ENCODE results near the gene RAB34. TPM values are rescaled to one million over a fixed set of nuclear protein-coding genes. Genes with fewer than 3 reads are reported as not detected.

RAB34 gene
- total RNA-seq, 1 experiment from 2014 or later: 158 TPM

DNA sequence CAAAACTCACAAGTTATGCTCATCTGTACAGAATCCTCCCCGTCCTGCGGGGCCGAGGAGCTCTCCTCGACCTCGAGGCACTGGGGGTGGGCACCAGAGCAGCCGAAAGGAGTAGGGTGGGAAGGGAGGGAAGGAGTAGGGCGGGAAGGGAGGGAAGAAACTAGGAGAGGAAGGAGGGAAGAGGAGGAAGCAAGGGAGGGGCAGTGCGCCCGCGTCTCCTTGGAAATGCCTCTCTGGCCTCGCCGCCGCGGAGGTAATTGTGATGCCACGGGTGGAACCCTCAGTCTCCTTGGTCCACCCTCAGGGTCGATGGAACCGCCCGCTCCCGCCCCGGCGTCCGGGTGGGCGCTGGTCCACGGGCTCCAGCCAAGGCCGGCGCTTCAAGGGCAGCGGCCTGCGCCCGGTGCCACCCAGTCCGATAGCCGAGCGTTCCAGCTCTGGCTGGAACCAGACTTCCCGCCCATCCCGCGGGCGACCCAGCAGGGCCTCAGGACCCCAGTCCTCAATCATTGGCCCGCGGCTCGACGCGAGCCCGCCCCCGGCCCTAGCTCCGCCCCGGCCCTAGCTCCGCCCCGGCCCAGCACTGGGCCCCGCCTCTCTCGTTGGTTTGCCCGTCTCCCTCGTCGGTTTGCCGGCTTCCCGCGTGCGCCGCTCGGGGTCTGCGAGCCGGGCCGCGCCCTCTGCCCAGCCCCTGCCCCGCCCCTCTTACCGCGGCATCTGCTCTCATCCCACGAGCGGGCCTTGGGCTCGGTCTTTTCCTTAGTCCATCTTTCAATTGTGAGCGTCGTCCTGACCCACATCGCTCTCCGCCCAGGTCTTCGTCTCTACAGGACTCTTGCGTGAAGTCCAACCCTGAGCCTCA is 6.6 kb downstream of the RAB34 start:
- DNase-seq (ENCODE audit: low spot score): peak; percentile 95
- Histone ChIP-seq H3K4me3 (ENCODE audit: low read depth, low read length, poor library complexity, severe bottlenecking) (peak overlapping the region; percentile 56), H3K27me3 (replicated peaks; ENCODE audit: insufficient read depth, low read depth, low read length, poor library complexity) (no peaks in the 10 kb centered on the region), H3K9me3 (ENCODE audit: low read depth, low read length, poor library complexity, severe bottlenecking) (no peaks in the 10 kb centered on the region), H3K4me1 (ENCODE audit: insufficient read depth, low read length, poor library complexity, severe bottlenecking) (peaks cover 9% of the 10 kb centered on the region), H3K27ac (ENCODE audit: low read depth, low read length, poor library complexity, severe bottlenecking) (peak overlapping the region; percentile 85), H3K36me3 (ENCODE audit: insufficient read depth, low read length, poor library complexity, severe bottlenecking) (peaks cover 27% of the 10 kb centered on the region)
- no peak for TF ChIP-seq EZH2 (IDR thresholded peaks at IDR 0.05; ENCODE audit: borderline replicate concordance, low read depth, low read length, poor library complexity, severe bottlenecking)
- TF ChIP-seq, protein P1, sequence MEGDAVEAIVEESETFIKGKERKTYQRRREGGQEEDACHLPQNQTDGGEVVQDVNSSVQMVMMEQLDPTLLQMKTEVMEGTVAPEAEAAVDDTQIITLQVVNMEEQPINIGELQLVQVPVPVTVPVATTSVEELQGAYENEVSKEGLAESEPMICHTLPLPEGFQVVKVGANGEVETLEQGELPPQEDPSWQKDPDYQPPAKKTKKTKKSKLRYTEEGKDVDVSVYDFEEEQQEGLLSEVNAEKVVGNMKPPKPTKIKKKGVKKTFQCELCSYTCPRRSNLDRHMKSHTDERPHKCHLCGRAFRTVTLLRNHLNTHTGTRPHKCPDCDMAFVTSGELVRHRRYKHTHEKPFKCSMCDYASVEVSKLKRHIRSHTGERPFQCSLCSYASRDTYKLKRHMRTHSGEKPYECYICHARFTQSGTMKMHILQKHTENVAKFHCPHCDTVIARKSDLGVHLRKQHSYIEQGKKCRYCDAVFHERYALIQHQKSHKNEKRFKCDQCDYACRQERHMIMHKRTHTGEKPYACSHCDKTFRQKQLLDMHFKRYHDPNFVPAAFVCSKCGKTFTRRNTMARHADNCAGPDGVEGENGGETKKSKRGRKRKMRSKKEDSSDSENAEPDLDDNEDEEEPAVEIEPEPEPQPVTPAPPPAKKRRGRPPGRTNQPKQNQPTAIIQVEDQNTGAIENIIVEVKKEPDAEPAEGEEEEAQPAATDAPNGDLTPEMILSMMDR (conservative IDR thresholded peaks at IDR 0.05; ENCODE audit: low read depth, low read length): no peak
- CTCF ChIA-PET: interaction anchor here (0.5 to 0.6 kb wide), 2 partner anchors 8 to 16 kb away, joined by 5 to 6 read pairs; partner anchors contain the start of gene RPL23A
- POLR2A ChIA-PET (ENCODE audit: low non-redundant PET): interaction anchor here (0.6 to 1.1 kb wide), 4 partner anchors 9 to 413 kb away, joined by 3 to 10 read pairs (median 6); no protein-coding TSS in a partner anchor
- no TSS peak for BruUV-seq (replicated peaks)
- intact Hi-C loops (cut with micrococcal nuclease; ENCODE audit: unreplicated experiment): loop anchor here (5.0 kb wide), 1 partner anchor 49 kb away; the partner anchor contains the start of genes SDF2 and SUPT6H

DNA sequence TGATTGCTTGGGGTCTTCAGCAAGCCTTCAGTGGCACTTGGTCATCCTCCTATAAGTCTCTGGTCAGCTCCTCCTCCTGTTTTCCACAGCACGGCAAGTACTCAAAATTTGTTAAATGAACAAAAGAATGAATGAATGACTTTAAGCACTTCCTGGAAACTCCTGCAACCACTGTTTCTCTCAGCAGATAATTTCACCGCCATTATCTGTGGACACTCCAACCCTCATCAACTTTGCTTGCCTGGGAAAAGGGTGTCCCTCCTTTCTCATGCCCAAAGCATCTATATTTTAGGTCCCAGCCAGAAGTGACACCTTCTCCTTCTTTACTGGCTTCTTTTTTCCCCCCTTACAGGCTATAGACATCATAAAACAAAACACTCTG is 10.3 kb downstream of the RAB34 start:
- no peak for DNase-seq (ENCODE audit: low spot score)
- H3K9me3 ChIP-seq (ENCODE audit: low read depth, low read length, poor library complexity, severe bottlenecking): no peaks in the 10 kb centered on the region
- ChIA-PET CTCF (no interaction called here), POLR2A (ENCODE audit: low non-redundant PET) (no interaction called here)
- BruUV-seq (replicated peaks): TSS peak; percentile 29
- H3K27ac ChIP-seq (ENCODE audit: low read depth, low read length, poor library complexity, severe bottlenecking): no peak overlapping the region
- H3K36me3 ChIP-seq (ENCODE audit: insufficient read depth, low read length, poor library complexity, severe bottlenecking): peaks cover 8% of the 10 kb centered on the region
- intact Hi-C loops (cut with micrococcal nuclease; ENCODE audit: unreplicated experiment): no loop called here
- H3K4me3 ChIP-seq (ENCODE audit: low read depth, low read length, poor library complexity, severe bottlenecking): no peak overlapping the region
- peaks cover 4% of the 10 kb centered on the region for H3K4me1 ChIP-seq (ENCODE audit: insufficient read depth, low read length, poor library complexity, severe bottlenecking)
- TF ChIP-seq, protein P1 (conservative IDR thresholded peaks at IDR 0.05; ENCODE audit: low read depth, low read length): no peak
- TF ChIP-seq EZH2 (IDR thresholded peaks at IDR 0.05; ENCODE audit: borderline replicate concordance, low read depth, low read length, poor library complexity, severe bottlenecking): no peak
- no peaks in the 10 kb centered on the region for H3K27me3 ChIP-seq (replicated peaks; ENCODE audit: insufficient read depth, low read depth, low read length, poor library complexity)

DNA sequence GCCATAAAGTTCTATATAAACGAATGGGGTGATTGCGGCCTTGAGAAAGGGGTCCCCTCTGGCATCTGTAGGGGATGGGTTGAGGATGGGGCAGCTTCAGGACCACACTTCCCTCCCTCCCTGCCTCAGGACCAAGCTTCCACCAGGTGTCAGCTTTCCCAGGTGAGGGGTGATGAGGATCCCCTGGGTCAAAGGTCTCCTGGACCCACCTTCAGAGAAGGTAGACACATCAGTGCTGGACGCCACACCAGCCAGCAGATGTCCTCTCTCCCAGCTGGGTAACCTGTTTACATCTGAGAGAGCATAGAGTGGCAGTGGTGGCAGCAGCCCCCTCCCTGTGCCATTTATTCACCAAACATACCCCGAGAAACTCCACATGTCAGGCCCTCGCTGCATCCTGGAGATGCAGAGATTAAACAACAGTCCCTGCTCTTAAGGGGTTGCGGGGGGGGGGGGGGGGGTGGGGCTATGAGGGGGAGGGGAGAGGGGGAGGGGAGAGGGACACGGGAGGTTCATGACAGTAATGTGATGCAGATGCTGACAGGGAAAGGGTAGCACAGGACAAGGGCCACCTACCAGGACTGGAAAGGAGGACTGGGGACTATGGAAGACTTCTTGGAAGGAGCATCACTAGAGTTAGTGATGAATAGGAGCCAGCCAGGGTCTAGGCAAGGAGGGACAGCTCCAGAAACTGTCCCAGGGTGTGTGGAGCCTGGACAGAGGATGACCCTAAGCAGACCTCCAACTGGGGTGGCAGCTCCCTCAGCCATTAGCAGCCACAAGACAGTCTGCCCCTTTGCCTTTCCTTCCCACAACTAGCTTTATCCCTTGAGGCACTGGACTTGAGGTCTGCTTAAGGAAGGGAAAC is 11.0 kb downstream of the RAB34 start:
- POLR2A ChIA-PET (ENCODE audit: low non-redundant PET): no interaction called here
- CTCF ChIA-PET: no interaction called here

More for the DNA sequence above, 11.0 kb downstream of the RAB34 start:
- no TSS peak for BruUV-seq (replicated peaks)
- Histone ChIP-seq H3K36me3 (ENCODE audit: insufficient read depth, low read length, poor library complexity, severe bottlenecking) (peaks cover 14% of the 10 kb centered on the region), H3K27me3 (replicated peaks; ENCODE audit: insufficient read depth, low read depth, low read length, poor library complexity) (no peaks in the 10 kb centered on the region), H3K9me3 (ENCODE audit: low read depth, low read length, poor library complexity, severe bottlenecking) (no peaks in the 10 kb centered on the region), H3K4me1 (ENCODE audit: insufficient read depth, low read length, poor library complexity, severe bottlenecking) (peaks cover 4% of the 10 kb centered on the region), H3K27ac (ENCODE audit: low read depth, low read length, poor library complexity, severe bottlenecking) (no peak overlapping the region), H3K4me3 (ENCODE audit: low read depth, low read length, poor library complexity, severe bottlenecking) (no peak overlapping the region)
- TF ChIP-seq, protein P1 (conservative IDR thresholded peaks at IDR 0.05; ENCODE audit: low read depth, low read length): no peak
- TF ChIP-seq EZH2 (IDR thresholded peaks at IDR 0.05; ENCODE audit: borderline replicate concordance, low read depth, low read length, poor library complexity, severe bottlenecking): no peak
- intact Hi-C loops (cut with micrococcal nuclease; ENCODE audit: unreplicated experiment): no loop called here
- no peak for DNase-seq (ENCODE audit: low spot score)
